HL-60 (cell line): ENCODE data around the gene CACNA2D3.

Experiments
- SPI1 ChIP-seq: IDR thresholded peaks from 2 replicates; pipeline ENCODE4 v1.6.1; 2012; ENCODE audit warnings: low read depth, mild to moderate bottlenecking, borderline replicate concordance
- TF ChIP-seq, protein P1 (sequence below): IDR thresholded peaks from one replicate; pipeline ENCODE4 v1.5.1; 2011; ENCODE audit warnings: low read length, control low read depth, inconsistent platforms; ENCODE audit not compliant: insufficient read depth
- TF ChIP-seq, protein P2 (sequence below): IDR thresholded peaks from 2 replicates; pipeline ENCODE4 v1.6.1; 2012; ENCODE audit warnings: low read depth; ENCODE audit not compliant: insufficient replicate concordance

DNA sequence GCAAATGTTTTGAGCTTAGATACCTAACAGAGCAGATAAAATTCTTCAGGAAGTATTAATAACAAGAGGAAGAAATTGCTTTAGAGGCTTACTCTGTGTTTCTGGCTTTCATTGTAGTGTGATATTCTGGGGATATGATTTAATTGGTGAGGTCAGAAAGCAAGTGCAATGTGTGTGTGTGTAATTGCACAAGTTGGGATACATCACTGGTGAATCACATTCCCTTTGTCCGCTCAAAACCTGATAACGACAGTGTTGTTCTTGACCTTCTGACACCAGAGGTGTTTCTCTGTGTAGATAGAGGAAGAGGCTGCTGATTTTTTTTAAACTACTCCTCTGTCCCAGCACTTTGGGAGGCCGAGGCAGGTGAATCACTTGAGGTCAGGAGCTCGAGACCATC lies 161.1 kb downstream of the CACNA2D3 start:
- TF ChIP-seq, protein P1, sequence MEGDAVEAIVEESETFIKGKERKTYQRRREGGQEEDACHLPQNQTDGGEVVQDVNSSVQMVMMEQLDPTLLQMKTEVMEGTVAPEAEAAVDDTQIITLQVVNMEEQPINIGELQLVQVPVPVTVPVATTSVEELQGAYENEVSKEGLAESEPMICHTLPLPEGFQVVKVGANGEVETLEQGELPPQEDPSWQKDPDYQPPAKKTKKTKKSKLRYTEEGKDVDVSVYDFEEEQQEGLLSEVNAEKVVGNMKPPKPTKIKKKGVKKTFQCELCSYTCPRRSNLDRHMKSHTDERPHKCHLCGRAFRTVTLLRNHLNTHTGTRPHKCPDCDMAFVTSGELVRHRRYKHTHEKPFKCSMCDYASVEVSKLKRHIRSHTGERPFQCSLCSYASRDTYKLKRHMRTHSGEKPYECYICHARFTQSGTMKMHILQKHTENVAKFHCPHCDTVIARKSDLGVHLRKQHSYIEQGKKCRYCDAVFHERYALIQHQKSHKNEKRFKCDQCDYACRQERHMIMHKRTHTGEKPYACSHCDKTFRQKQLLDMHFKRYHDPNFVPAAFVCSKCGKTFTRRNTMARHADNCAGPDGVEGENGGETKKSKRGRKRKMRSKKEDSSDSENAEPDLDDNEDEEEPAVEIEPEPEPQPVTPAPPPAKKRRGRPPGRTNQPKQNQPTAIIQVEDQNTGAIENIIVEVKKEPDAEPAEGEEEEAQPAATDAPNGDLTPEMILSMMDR, result no peak
- TF ChIP-seq, protein P2, sequence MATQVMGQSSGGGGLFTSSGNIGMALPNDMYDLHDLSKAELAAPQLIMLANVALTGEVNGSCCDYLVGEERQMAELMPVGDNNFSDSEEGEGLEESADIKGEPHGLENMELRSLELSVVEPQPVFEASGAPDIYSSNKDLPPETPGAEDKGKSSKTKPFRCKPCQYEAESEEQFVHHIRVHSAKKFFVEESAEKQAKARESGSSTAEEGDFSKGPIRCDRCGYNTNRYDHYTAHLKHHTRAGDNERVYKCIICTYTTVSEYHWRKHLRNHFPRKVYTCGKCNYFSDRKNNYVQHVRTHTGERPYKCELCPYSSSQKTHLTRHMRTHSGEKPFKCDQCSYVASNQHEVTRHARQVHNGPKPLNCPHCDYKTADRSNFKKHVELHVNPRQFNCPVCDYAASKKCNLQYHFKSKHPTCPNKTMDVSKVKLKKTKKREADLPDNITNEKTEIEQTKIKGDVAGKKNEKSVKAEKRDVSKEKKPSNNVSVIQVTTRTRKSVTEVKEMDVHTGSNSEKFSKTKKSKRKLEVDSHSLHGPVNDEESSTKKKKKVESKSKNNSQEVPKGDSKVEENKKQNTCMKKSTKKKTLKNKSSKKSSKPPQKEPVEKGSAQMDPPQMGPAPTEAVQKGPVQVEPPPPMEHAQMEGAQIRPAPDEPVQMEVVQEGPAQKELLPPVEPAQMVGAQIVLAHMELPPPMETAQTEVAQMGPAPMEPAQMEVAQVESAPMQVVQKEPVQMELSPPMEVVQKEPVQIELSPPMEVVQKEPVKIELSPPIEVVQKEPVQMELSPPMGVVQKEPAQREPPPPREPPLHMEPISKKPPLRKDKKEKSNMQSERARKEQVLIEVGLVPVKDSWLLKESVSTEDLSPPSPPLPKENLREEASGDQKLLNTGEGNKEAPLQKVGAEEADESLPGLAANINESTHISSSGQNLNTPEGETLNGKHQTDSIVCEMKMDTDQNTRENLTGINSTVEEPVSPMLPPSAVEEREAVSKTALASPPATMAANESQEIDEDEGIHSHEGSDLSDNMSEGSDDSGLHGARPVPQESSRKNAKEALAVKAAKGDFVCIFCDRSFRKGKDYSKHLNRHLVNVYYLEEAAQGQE, result no peak
- TF ChIP-seq SPI1, result no peak
